ENCODE measurements around the gene KIAA0513.

DNA sequence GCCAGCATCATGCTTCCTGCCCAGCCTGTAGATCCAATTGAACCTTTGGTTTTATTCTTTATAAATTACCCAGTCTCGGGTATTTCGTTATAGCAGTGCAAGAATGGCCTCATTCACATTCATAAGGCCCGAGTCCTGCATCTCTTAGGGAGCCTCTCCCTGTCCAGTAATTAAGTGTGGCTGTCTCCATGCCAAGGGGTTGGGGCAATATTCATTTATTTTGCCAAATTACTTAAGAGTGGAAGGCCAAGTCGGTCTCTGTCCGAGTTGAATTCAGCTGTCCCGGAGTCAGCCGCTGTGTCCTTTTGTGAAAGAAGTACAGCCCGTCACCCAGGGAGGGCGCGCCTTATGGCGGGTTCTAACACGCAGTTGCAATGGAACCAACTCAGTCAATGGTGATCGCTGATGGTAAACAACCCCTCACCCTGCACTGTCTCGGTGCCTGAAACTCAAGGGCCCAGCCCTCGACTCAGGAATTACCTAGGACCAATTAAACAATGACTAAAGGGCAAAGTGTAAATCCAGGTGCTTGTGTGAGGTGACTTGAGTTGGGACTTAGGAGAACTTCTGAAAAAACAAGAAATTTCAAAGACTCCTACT, 22.2 kb downstream of the KIAA0513 start:
- TF ChIP-seq POLR2AphosphoS5 (IDR thresholded peaks at IDR 0.05; ENCODE audit: low read depth, low read length) (no peak), TAF1 (IDR thresholded peaks at IDR 0.05; ENCODE audit: borderline replicate concordance, insufficient read depth, low read length) (no peak)
